Left forelimb (tissue), 1 donor: ENCODE measurements around the gene TRAPPC2L.

Experiments
- DNase-seq: peaks from one replicate; pipeline ENCODE4 v3.0.0-alpha.2; 2018; ENCODE audit warnings: low spot score

TRAPPC2L gene

GRCh38 chr16:88910284-88911135 lies 53.6 kb downstream of the TRAPPC2L start:
- no peak for DNase-seq

GRCh38 chr16:88911136-88911945 lies 54.4 kb downstream of the TRAPPC2L start:
- DNase-seq, result no peak

- DNase-seq, result no peak
Observed at GRCh38 chr16:88911946-88912310, 55.0 kb downstream of the TRAPPC2L start.
